Mesenchymal stem cell (in vitro differentiated cells and primary cell): Measurements from ENCODE around the gene PPA1.

ENCODE experiments used
- DNase-seq: peaks from one replicate; pipeline ENCODE4 v3.0.0-alpha.2; 2013
- H2AFZ ChIP-seq: one replicate; pipeline ENCODE4 v1.6.1; 2013; ENCODE audit warnings: low read depth, mild to moderate bottlenecking, control low read depth, inconsistent platforms, low read length, moderate library complexity
- H2AK5ac ChIP-seq: 2 replicates; pipeline ENCODE4 v1.6.1; 2013; ENCODE audit warnings: low read length, moderate library complexity, mild to moderate bottlenecking, inconsistent platforms; ENCODE audit not compliant: severe bottlenecking
- H2BK120ac ChIP-seq: one replicate; pipeline ENCODE4 v1.6.1; 2013; ENCODE audit warnings: low read depth, mild to moderate bottlenecking, inconsistent platforms, low read length, moderate library complexity
- H2BK12ac ChIP-seq, 2 experiments: one replicate each; pipeline ENCODE4 v1.6.1; 2013; ENCODE audit warnings: inconsistent platforms in 2 of 2, low read length in 2 of 2, mild to moderate bottlenecking in 2 of 2, moderate library complexity in 2 of 2, control low read depth in 1 of 2
- H2BK15ac ChIP-seq: one replicate; pipeline ENCODE4 v1.6.1; 2013; ENCODE audit warnings: mild to moderate bottlenecking, low read depth, inconsistent platforms; ENCODE audit not compliant: poor library complexity, severe bottlenecking
- H2BK5ac ChIP-seq: 2 replicates; pipeline ENCODE4 v1.6.1; 2013; ENCODE audit warnings: low read depth, mild to moderate bottlenecking, low read length, control low read depth, inconsistent platforms; ENCODE audit not compliant: poor library complexity, severe bottlenecking
- H3K14ac ChIP-seq, 2 experiments: one replicate each; pipeline ENCODE4 v1.6.1; 2013; ENCODE audit warnings: inconsistent platforms in 2 of 2, low read length in 2 of 2, control low read depth in 1 of 2, mild to moderate bottlenecking in 1 of 2, moderate library complexity in 1 of 2
- H3K18ac ChIP-seq, 2 experiments: one replicate each; pipeline ENCODE4 v1.6.1; 2013; ENCODE audit warnings: inconsistent platforms in 2 of 2, low read length in 2 of 2, control low read depth in 1 of 2, low read depth in 1 of 2, mild to moderate bottlenecking in 1 of 2
- H3K23ac ChIP-seq, 2 experiments: one replicate each; pipeline ENCODE4 v1.6.1; 2013; ENCODE audit warnings: inconsistent platforms in 2 of 2, low read length in 2 of 2, mild to moderate bottlenecking in 2 of 2, moderate library complexity in 2 of 2, control low read depth in 1 of 2
- H3K27ac ChIP-seq: 2 replicates; pipeline ENCODE4 v1.5.1; 2013; ENCODE audit warnings: mild to moderate bottlenecking, moderate library complexity, low read length, control low read depth, inconsistent platforms; ENCODE audit not compliant: poor library complexity, severe bottlenecking
- H3K27me3 ChIP-seq, 2 experiments: 2 replicates each; pipeline versions ENCODE4 v1.6.1 to v1.7.0; 2013; ENCODE audit warnings: low read length in 2 of 2, mild to moderate bottlenecking in 2 of 2, moderate library complexity in 2 of 2, control low read depth in 1 of 2, inconsistent platforms in 1 of 2; ENCODE audit not compliant: control insufficient read depth in 1 of 2, insufficient read depth in 1 of 2
- H3K36me3 ChIP-seq, 2 experiments: 2 replicates each; pipeline versions ENCODE4 v1.6.1 to v1.7.0; 2013; ENCODE audit warnings: low read length in 2 of 2, control low read depth in 1 of 2, inconsistent platforms in 1 of 2, low read depth in 1 of 2, mild to moderate bottlenecking in 1 of 2; ENCODE audit not compliant: insufficient read depth in 2 of 2, control insufficient read depth in 1 of 2
- H3K4ac ChIP-seq, 2 experiments: one replicate each; pipeline ENCODE4 v1.6.1; 2013; ENCODE audit warnings: inconsistent platforms in 2 of 2, low read length in 2 of 2, mild to moderate bottlenecking in 2 of 2, moderate library complexity in 2 of 2, control low read depth in 1 of 2, low read depth in 1 of 2
- H3K4me1 ChIP-seq: 2 replicates; pipeline ENCODE4 v1.6.1; 2013; ENCODE audit warnings: low read depth, low read length, control low read depth; ENCODE audit not compliant: control insufficient read depth, insufficient read depth
- H3K4me2 ChIP-seq: 2 replicates; pipeline ENCODE4 v1.6.1; 2013; ENCODE audit warnings: low read length, mild to moderate bottlenecking, inconsistent platforms; ENCODE audit not compliant: poor library complexity, severe bottlenecking
- H3K4me3 ChIP-seq, 2 experiments: 2 replicates each; pipeline versions ENCODE4 v1.5.1 to v1.7.0; 2013; ENCODE audit warnings: low read length in 2 of 2, mild to moderate bottlenecking in 2 of 2, control low read depth in 1 of 2, low read depth in 1 of 2; ENCODE audit not compliant: insufficient read depth in 1 of 2
- H3K79me1 ChIP-seq: replicated peaks from 2 replicates; pipeline ENCODE4 v1.6.1; 2013; ENCODE audit warnings: mild to moderate bottlenecking, control low read depth, low read length, inconsistent platforms; ENCODE audit not compliant: poor library complexity, severe bottlenecking
- H3K9ac ChIP-seq: 2 replicates; pipeline ENCODE4 v1.7.0; 2013; ENCODE audit warnings: mild to moderate bottlenecking, low read length, moderate library complexity
- H3K9me3 ChIP-seq: 2 replicates; pipeline ENCODE4 v1.7.0; 2013; ENCODE audit warnings: mild to moderate bottlenecking, low read length; ENCODE audit not compliant: control insufficient read depth
- H4K8ac ChIP-seq: one replicate; pipeline ENCODE4 v1.6.1; 2013; ENCODE audit warnings: inconsistent platforms, mild to moderate bottlenecking, low read length, moderate library complexity
- H4K91ac ChIP-seq: one replicate; pipeline ENCODE4 v1.6.1; 2013; ENCODE audit warnings: mild to moderate bottlenecking, low read length, inconsistent platforms
- WGBS: methylation state at CpG from one replicate; pipeline ENCODE4 v1.1.7; 2013; ENCODE audit warnings: mixed read lengths; 5-methylcytosine and 5-hydroxymethylcytosine counted together

PPA1 gene

GRCh38 chr10:70190581-70190980, 42.6 kb downstream of the PPA1 start:
- H3K9ac ChIP-seq = peak overlapping the region; percentile 88
- 77% methylated on average over 5 of the region's 5 CpGs for WGBS

DNA sequence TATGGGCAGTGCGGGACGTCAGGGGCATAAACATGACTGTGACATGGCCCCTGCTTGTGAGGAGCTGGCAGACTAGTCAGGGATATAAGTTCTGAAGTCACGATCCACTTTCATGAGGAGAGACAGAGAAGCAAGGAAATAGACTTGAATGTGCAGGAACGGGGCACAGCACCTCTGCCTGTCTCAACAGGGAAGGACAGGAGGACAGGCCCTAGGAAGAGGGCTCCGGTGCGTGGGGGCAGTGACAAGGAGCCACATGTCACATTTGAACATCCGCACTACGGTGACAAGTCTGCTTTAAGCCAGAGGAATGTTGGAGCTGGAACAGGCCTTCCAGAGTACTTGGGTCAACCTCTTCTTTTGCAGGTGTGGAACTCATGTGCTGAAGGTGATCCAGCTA, 43.1 kb downstream of the PPA1 start:
- H3K27me3 ChIP-seq = no peaks in the 10 kb centered on the region
- H2AFZ ChIP-seq = no peak overlapping the region
- peak overlapping the region; percentile 88 for H3K9ac ChIP-seq
- no peak overlapping the region for H3K4me2 ChIP-seq
- no peaks in the 10 kb centered on the region for H3K79me1 ChIP-seq
- no peak overlapping the region for H2BK5ac ChIP-seq
- no peak overlapping the region for H3K27ac ChIP-seq
- H2AK5ac ChIP-seq = peak overlapping the region; percentile 6
- peak overlapping the region in 1 of 2 experiments; percentile 64 for H3K4me3 ChIP-seq
- no peaks in the 10 kb centered on the region for H3K9me3 ChIP-seq
- no peaks in the 10 kb centered on the region for H3K36me3 ChIP-seq
- H3K18ac ChIP-seq = peak overlapping the region in 1 of 2 experiments; percentile 66
- H3K4me1 ChIP-seq = peaks cover 4% of the 10 kb centered on the region
- WGBS = 98% methylated on average over 8 of the region's 8 CpGs
- H4K8ac ChIP-seq = peak overlapping the region; percentile 66
- no peak for DNase-seq
- H3K23ac ChIP-seq = no peak overlapping the region
- peak overlapping the region; percentile 87 for H4K91ac ChIP-seq
- no peak overlapping the region for H2BK120ac ChIP-seq
- no peak overlapping the region for H2BK15ac ChIP-seq
- H3K14ac ChIP-seq = no peak overlapping the region
- peak overlapping the region in 1 of 2 experiments; percentile 13 for H3K4ac ChIP-seq
- peak overlapping the region; percentile 60 to 89 for H2BK12ac ChIP-seq

More at GRCh38 chr10:70190581-70190980, 42.6 kb downstream of the PPA1 start:
- peak overlapping the region in 1 of 2 experiments; percentile 46 for H3K18ac ChIP-seq
- no peak overlapping the region for H3K23ac ChIP-seq
- no peak overlapping the region for H2AFZ ChIP-seq
- peak overlapping the region; percentile 87 for H4K91ac ChIP-seq
- H3K4me3 ChIP-seq = peak overlapping the region in 1 of 2 experiments; percentile 64
- H3K27me3 ChIP-seq = no peaks in the 10 kb centered on the region
- H3K4me2 ChIP-seq = no peak overlapping the region
- peak overlapping the region; percentile 14 for H4K8ac ChIP-seq
- no peak overlapping the region for H3K4ac ChIP-seq
- no peak overlapping the region for H2BK15ac ChIP-seq
- H3K14ac ChIP-seq = peak overlapping the region in 1 of 2 experiments; percentile 7
- no peak overlapping the region for H2BK120ac ChIP-seq
- H3K36me3 ChIP-seq = no peaks in the 10 kb centered on the region
- H2BK5ac ChIP-seq = no peak overlapping the region
- H3K9me3 ChIP-seq = no peaks in the 10 kb centered on the region
- peak overlapping the region; percentile 49 to 89 for H2BK12ac ChIP-seq
- H3K4me1 ChIP-seq = peaks cover 4% of the 10 kb centered on the region
- no peak overlapping the region for H3K27ac ChIP-seq
- peak; percentile 29 for DNase-seq
- H2AK5ac ChIP-seq = no peak overlapping the region
- no peaks in the 10 kb centered on the region for H3K79me1 ChIP-seq

DNA sequence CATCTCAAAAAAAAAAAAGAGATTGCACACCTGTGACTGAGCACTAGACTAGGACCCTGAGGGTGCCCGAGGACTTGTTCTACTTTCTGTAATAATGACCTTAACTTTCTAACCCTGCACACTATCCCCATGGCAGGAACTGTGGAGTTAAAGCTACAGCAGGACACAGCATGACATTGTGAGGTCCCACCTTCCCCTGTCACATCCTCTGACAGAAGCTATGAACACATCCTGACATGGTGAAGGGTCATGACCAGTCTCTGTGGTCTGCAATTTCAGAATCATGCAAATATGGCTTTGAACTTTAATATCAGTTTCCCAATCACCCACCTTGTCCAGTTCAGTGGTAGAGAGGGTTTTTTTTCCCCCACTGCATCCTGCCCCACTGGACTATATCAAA, 44.5 kb downstream of the PPA1 start:
- no peak overlapping the region for H3K9ac ChIP-seq
- peaks cover 0 to 2% of the 10 kb centered on the region in 2 experiments for H3K27me3 ChIP-seq
- WGBS = 96% methylated on average over 1 of the region's 1 CpG
- no peaks in the 10 kb centered on the region for H3K36me3 ChIP-seq
- H3K4ac ChIP-seq = no peak overlapping the region
- no peak for DNase-seq
- no peak overlapping the region for H2BK120ac ChIP-seq
- no peak overlapping the region for H2AFZ ChIP-seq
- H3K4me3 ChIP-seq = no peak overlapping the region
- H3K27ac ChIP-seq = no peak overlapping the region
- no peak overlapping the region for H3K23ac ChIP-seq
- no peak overlapping the region for H3K4me2 ChIP-seq
- peaks cover 4% of the 10 kb centered on the region for H3K4me1 ChIP-seq
- H4K8ac ChIP-seq = no peak overlapping the region
- H4K91ac ChIP-seq = no peak overlapping the region
- H3K79me1 ChIP-seq = no peaks in the 10 kb centered on the region
- no peak overlapping the region for H2BK5ac ChIP-seq
- H2BK15ac ChIP-seq = no peak overlapping the region
- no peak overlapping the region for H3K14ac ChIP-seq
- H3K9me3 ChIP-seq = no peaks in the 10 kb centered on the region
- H2BK12ac ChIP-seq = no peak overlapping the region
- no peak overlapping the region for H2AK5ac ChIP-seq
- H3K18ac ChIP-seq = no peak overlapping the region

DNA sequence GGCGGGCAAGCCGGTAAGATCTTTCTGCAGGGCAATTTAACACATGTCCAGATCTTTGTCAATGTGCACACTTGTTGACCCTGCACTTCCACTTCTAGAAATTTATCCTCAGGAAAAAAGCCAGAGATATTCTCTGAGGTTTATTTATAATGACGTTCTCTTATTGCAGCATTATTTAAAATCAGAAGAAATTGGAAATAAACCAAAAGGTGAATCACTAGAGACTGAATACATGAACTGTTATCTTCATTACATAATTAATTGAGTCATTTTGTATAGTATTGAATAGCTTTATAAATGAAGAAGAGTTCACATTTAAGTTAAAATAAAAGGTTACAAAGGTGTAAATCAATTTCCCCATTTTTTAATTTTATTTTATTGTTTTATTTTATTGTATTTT, 46.7 kb downstream of the PPA1 start:
- Histone ChIP-seq H2AFZ (no peak overlapping the region), H3K4me1 (peaks cover 2% of the 10 kb centered on the region), H3K27me3 (peaks cover 0 to 3% of the 10 kb centered on the region in 2 experiments), H3K23ac (no peak overlapping the region), H3K18ac (no peak overlapping the region), H2BK12ac (no peak overlapping the region), H3K36me3 (no peaks in the 10 kb centered on the region), H4K8ac (no peak overlapping the region), H2BK120ac (no peak overlapping the region), H3K27ac (no peak overlapping the region), H4K91ac (no peak overlapping the region), H3K79me1 (no peaks in the 10 kb centered on the region), H2BK15ac (no peak overlapping the region), H2BK5ac (no peak overlapping the region), H3K9ac (no peak overlapping the region), H2AK5ac (no peak overlapping the region), H3K14ac (no peak overlapping the region), H3K4me2 (no peak overlapping the region), H3K9me3 (no peaks in the 10 kb centered on the region), H3K4me3 (no peak overlapping the region), H3K4ac (no peak overlapping the region)
- no peak for DNase-seq
- WGBS = 100% methylated on average over 2 of the region's 3 CpGs
